Neural cell (in vitro differentiated cells): ENCODE results near the gene CRACDL. TPM values are rescaled to one million over a fixed set of nuclear protein-coding genes. Genes with fewer than 3 reads are reported as not detected.

Source experiments
- H2AFZ ChIP-seq: fragments of 200-600, 300-800 bp; sonication (generic), shearing (Covaris generic); 2 replicates; pipeline ENCODE4 v1.6.0; 2014; ENCODE audit warnings: low read depth, mild to moderate bottlenecking, antibody characterized with exemption, low read length, moderate library complexity
- H3F3A ChIP-seq: fragments of 200-600 bp; shearing (Covaris generic); 2 replicates; pipeline ENCODE4 v1.6.1; 2016; ENCODE audit warnings: mild to moderate bottlenecking, moderate library complexity, mixed read lengths, antibody characterized with exemption, low read length; ENCODE audit not compliant: insufficient read depth, poor library complexity, severe bottlenecking
- H3K27ac ChIP-seq: fragments of 200-600, 300-800 bp; sonication (generic), shearing (Covaris generic); 2 replicates; pipeline ENCODE4 v1.5.1; 2014; ENCODE audit warnings: mild to moderate bottlenecking, low read length, moderate library complexity
- H3K27me3 ChIP-seq: fragments of 300-800, 200-600 bp; sonication (generic), shearing (Covaris generic); 2 replicates; pipeline ENCODE4 v1.6.0; 2014; ENCODE audit warnings: mild to moderate bottlenecking, low read depth, low read length, moderate library complexity; ENCODE audit not compliant: insufficient read depth
- H3K36me3 ChIP-seq: fragments of 300-800, 200-600 bp; sonication (generic), shearing (Covaris generic); 2 replicates; pipeline ENCODE4 v1.5.1; 2014; ENCODE audit warnings: mild to moderate bottlenecking, antibody characterized with exemption, low read length, moderate library complexity; ENCODE audit not compliant: insufficient read depth
- H3K4me2 ChIP-seq: fragments of 300-800, 200-600 bp; sonication (generic), shearing (Covaris generic); 2 replicates; pipeline ENCODE4 v1.6.0; 2014; ENCODE audit warnings: mild to moderate bottlenecking, low read length
- H3K4me3 ChIP-seq: fragments of 300-800, 200-600 bp; sonication (generic), shearing (Covaris generic); 2 replicates; pipeline ENCODE4 v1.5.1; 2014; ENCODE audit warnings: mild to moderate bottlenecking, low read length, moderate library complexity
- H3K79me2 ChIP-seq: fragments of 200-600 bp; shearing (Covaris generic); replicated peaks from 2 replicates; pipeline ENCODE4 v1.6.0; 2014; ENCODE audit warnings: mild to moderate bottlenecking, low read length, moderate library complexity; ENCODE audit not compliant: insufficient read depth
- H3K9ac ChIP-seq: fragments of 300-800, 200-600 bp; sonication (generic), shearing (Covaris generic); 2 replicates; pipeline ENCODE4 v1.6.1; 2016; ENCODE audit warnings: mild to moderate bottlenecking, low read length, mixed read lengths
- H3K9me2 ChIP-seq: fragments of 200-600 bp; shearing (Covaris generic); 2 replicates; pipeline ENCODE4 v1.6.1; 2016; ENCODE audit warnings: mild to moderate bottlenecking, low read length, mixed read lengths; ENCODE audit not compliant: insufficient read depth
- H3K9me3 ChIP-seq: fragments of 200-600, 300-800 bp; sonication (generic), shearing (Covaris generic); 2 replicates; pipeline ENCODE4 v1.6.1; 2016; ENCODE audit warnings: mild to moderate bottlenecking, mixed run types, low read length, moderate library complexity, mixed read lengths
- H4K20me1 ChIP-seq: fragments of 200-600 bp; shearing (Covaris generic); 2 replicates; pipeline ENCODE4 v1.6.1; 2016; ENCODE audit warnings: mild to moderate bottlenecking, mixed run types; ENCODE audit not compliant: insufficient read depth
- CTCF ChIP-seq: fragments of 450-650 bp; IDR thresholded peaks from 2 replicates; pipeline ENCODE4 v1.5.1; 2014; ENCODE audit warnings: antibody characterized with exemption, mild to moderate bottlenecking, moderate library complexity; ENCODE audit not compliant: poor library complexity, severe bottlenecking
- EP300 ChIP-seq: fragments of 450-650 bp; conservative IDR thresholded peaks from 2 replicates; pipeline ENCODE4 v1.6.1; 2014; ENCODE audit warnings: antibody characterized with exemption, mild to moderate bottlenecking, moderate library complexity; ENCODE audit not compliant: poor library complexity, severe bottlenecking
- EZH2 ChIP-seq: fragments of 200-600, 300-800 bp; shearing (Covaris generic), sonication (generic); IDR thresholded peaks from 2 replicates; pipeline ENCODE4 v1.6.1; 2014; ENCODE audit warnings: antibody characterized with exemption, low read length, borderline replicate concordance, mild to moderate bottlenecking; ENCODE audit not compliant: insufficient read depth, poor library complexity, severe bottlenecking
- MXI1 ChIP-seq: fragments of 450-650 bp; conservative IDR thresholded peaks from 2 replicates; pipeline ENCODE4 v1.6.1; 2014; ENCODE audit warnings: antibody characterized with exemption, mild to moderate bottlenecking; ENCODE audit not compliant: poor library complexity, severe bottlenecking
- POLR2AphosphoS5 ChIP-seq: IDR thresholded peaks from 2 replicates; pipeline ENCODE4 v1.6.1; 2012
- RAD21 ChIP-seq: fragments of 450-650 bp; conservative IDR thresholded peaks from 2 replicates; pipeline ENCODE4 v1.6.1; 2014; ENCODE audit warnings: antibody characterized with exemption, mild to moderate bottlenecking, moderate library complexity
- REST ChIP-seq: IDR thresholded peaks from 2 replicates; pipeline ENCODE4 v1.6.1; 2012; ENCODE audit warnings: borderline replicate concordance
- SMC3 ChIP-seq: fragments of 450-650 bp; conservative IDR thresholded peaks from 2 replicates; pipeline ENCODE4 v1.6.1; 2014; ENCODE audit warnings: antibody characterized with exemption, mild to moderate bottlenecking, moderate library complexity; ENCODE audit not compliant: poor library complexity
- TAF1 ChIP-seq: IDR thresholded peaks from 2 replicates; pipeline ENCODE4 v1.6.1; 2012; ENCODE audit warnings: low read depth
- polyA plus RNA-seq: library from polyadenylated mRNA; depleted of rRNA; stranded (reverse); fragments of >200 nt; gene quantifications from 2 replicates; pipeline ENCODE4 v1.2.3, GENCODE V29; 2014

CRACDL gene
- polyA plus RNA-seq, 1 donor from 2014 or later = 0.85 TPM

GRCh38 chr2:98872526-98872925, 63.5 kb downstream of the CRACDL start:
- Histone ChIP-seq H3K36me3 (no peaks in the 10 kb centered on the region), H3K79me2 (no peaks in the 10 kb centered on the region), H3F3A (peaks cover 3% of the 10 kb centered on the region), H3K9ac (no peak overlapping the region), H3K9me2 (no peaks in the 10 kb centered on the region), H3K27me3 (no peaks in the 10 kb centered on the region), H2AFZ (no peak overlapping the region), H3K4me3 (no peak overlapping the region), H3K27ac (no peak overlapping the region), H3K4me2 (no peak overlapping the region), H3K9me3 (no peaks in the 10 kb centered on the region), H4K20me1 (no peaks in the 10 kb centered on the region)
- TF ChIP-seq POLR2AphosphoS5 (no peak), EP300 (no peak), SMC3 (no peak), RAD21 (no peak), EZH2 (no peak), MXI1 (no peak), REST (no peak), TAF1 (no peak), CTCF (no peak)

- no peak overlapping the region for H2AFZ ChIP-seq
- H3K27me3 ChIP-seq = no peaks in the 10 kb centered on the region
- no peaks in the 10 kb centered on the region for H3K9me3 ChIP-seq
- no peak overlapping the region for H3K27ac ChIP-seq
- H3K79me2 ChIP-seq = no peaks in the 10 kb centered on the region
- H3K36me3 ChIP-seq = no peaks in the 10 kb centered on the region
- TF ChIP-seq REST = no peak
- no peak for TF ChIP-seq RAD21
- TF ChIP-seq CTCF = no peak
- no peak for TF ChIP-seq MXI1
- TF ChIP-seq EP300 = no peak
- no peak for TF ChIP-seq TAF1
- no peak for TF ChIP-seq POLR2AphosphoS5
- no peak for TF ChIP-seq SMC3
- TF ChIP-seq EZH2 = no peak
- no peaks in the 10 kb centered on the region for H3K9me2 ChIP-seq
- peaks cover 3% of the 10 kb centered on the region for H3F3A ChIP-seq
- no peaks in the 10 kb centered on the region for H4K20me1 ChIP-seq
- H3K9ac ChIP-seq = no peak overlapping the region
- H3K4me2 ChIP-seq = no peak overlapping the region
- no peak overlapping the region for H3K4me3 ChIP-seq
Measured at GRCh38 chr2:98871506-98871905, 64.5 kb downstream of the CRACDL start.
